Mesenchymal stem cell (in vitro differentiated cells and primary cell): ENCODE data around the gene MDFI.

ENCODE experiments used
- DNase-seq: peaks from one replicate; pipeline ENCODE4 v3.0.0-alpha.2; 2013
- H2AFZ ChIP-seq: one replicate; pipeline ENCODE4 v1.6.1; 2013; ENCODE audit warnings: low read depth, mild to moderate bottlenecking, control low read depth, inconsistent platforms, low read length, moderate library complexity
- H2AK5ac ChIP-seq: 2 replicates; pipeline ENCODE4 v1.6.1; 2013; ENCODE audit warnings: low read length, moderate library complexity, mild to moderate bottlenecking, inconsistent platforms; ENCODE audit not compliant: severe bottlenecking
- H2BK120ac ChIP-seq: one replicate; pipeline ENCODE4 v1.6.1; 2013; ENCODE audit warnings: low read depth, mild to moderate bottlenecking, inconsistent platforms, low read length, moderate library complexity
- H2BK12ac ChIP-seq, 2 experiments: one replicate each; pipeline ENCODE4 v1.6.1; 2013; ENCODE audit warnings: inconsistent platforms in 2 of 2, low read length in 2 of 2, mild to moderate bottlenecking in 2 of 2, moderate library complexity in 2 of 2, control low read depth in 1 of 2
- H2BK15ac ChIP-seq: one replicate; pipeline ENCODE4 v1.6.1; 2013; ENCODE audit warnings: mild to moderate bottlenecking, low read depth, inconsistent platforms; ENCODE audit not compliant: poor library complexity, severe bottlenecking
- H2BK5ac ChIP-seq: 2 replicates; pipeline ENCODE4 v1.6.1; 2013; ENCODE audit warnings: low read depth, mild to moderate bottlenecking, low read length, control low read depth, inconsistent platforms; ENCODE audit not compliant: poor library complexity, severe bottlenecking
- H3K14ac ChIP-seq, 2 experiments: one replicate each; pipeline ENCODE4 v1.6.1; 2013; ENCODE audit warnings: inconsistent platforms in 2 of 2, low read length in 2 of 2, control low read depth in 1 of 2, mild to moderate bottlenecking in 1 of 2, moderate library complexity in 1 of 2
- H3K18ac ChIP-seq, 2 experiments: one replicate each; pipeline ENCODE4 v1.6.1; 2013; ENCODE audit warnings: inconsistent platforms in 2 of 2, low read length in 2 of 2, control low read depth in 1 of 2, low read depth in 1 of 2, mild to moderate bottlenecking in 1 of 2
- H3K23ac ChIP-seq, 2 experiments: one replicate each; pipeline ENCODE4 v1.6.1; 2013; ENCODE audit warnings: inconsistent platforms in 2 of 2, low read length in 2 of 2, mild to moderate bottlenecking in 2 of 2, moderate library complexity in 2 of 2, control low read depth in 1 of 2
- H3K27ac ChIP-seq: 2 replicates; pipeline ENCODE4 v1.5.1; 2013; ENCODE audit warnings: mild to moderate bottlenecking, moderate library complexity, low read length, control low read depth, inconsistent platforms; ENCODE audit not compliant: poor library complexity, severe bottlenecking
- H3K27me3 ChIP-seq, 2 experiments: 2 replicates each; pipeline versions ENCODE4 v1.6.1 to v1.7.0; 2013; ENCODE audit warnings: low read length in 2 of 2, mild to moderate bottlenecking in 2 of 2, moderate library complexity in 2 of 2, control low read depth in 1 of 2, inconsistent platforms in 1 of 2; ENCODE audit not compliant: control insufficient read depth in 1 of 2, insufficient read depth in 1 of 2
- H3K36me3 ChIP-seq, 2 experiments: 2 replicates each; pipeline versions ENCODE4 v1.6.1 to v1.7.0; 2013; ENCODE audit warnings: low read length in 2 of 2, control low read depth in 1 of 2, inconsistent platforms in 1 of 2, low read depth in 1 of 2, mild to moderate bottlenecking in 1 of 2; ENCODE audit not compliant: insufficient read depth in 2 of 2, control insufficient read depth in 1 of 2
- H3K4ac ChIP-seq, 2 experiments: one replicate each; pipeline ENCODE4 v1.6.1; 2013; ENCODE audit warnings: inconsistent platforms in 2 of 2, low read length in 2 of 2, mild to moderate bottlenecking in 2 of 2, moderate library complexity in 2 of 2, control low read depth in 1 of 2, low read depth in 1 of 2
- H3K4me1 ChIP-seq: 2 replicates; pipeline ENCODE4 v1.6.1; 2013; ENCODE audit warnings: low read depth, low read length, control low read depth; ENCODE audit not compliant: control insufficient read depth, insufficient read depth
- H3K4me2 ChIP-seq: 2 replicates; pipeline ENCODE4 v1.6.1; 2013; ENCODE audit warnings: low read length, mild to moderate bottlenecking, inconsistent platforms; ENCODE audit not compliant: poor library complexity, severe bottlenecking
- H3K4me3 ChIP-seq, 2 experiments: 2 replicates each; pipeline versions ENCODE4 v1.5.1 to v1.7.0; 2013; ENCODE audit warnings: low read length in 2 of 2, mild to moderate bottlenecking in 2 of 2, control low read depth in 1 of 2, low read depth in 1 of 2; ENCODE audit not compliant: insufficient read depth in 1 of 2
- H3K79me1 ChIP-seq: replicated peaks from 2 replicates; pipeline ENCODE4 v1.6.1; 2013; ENCODE audit warnings: mild to moderate bottlenecking, control low read depth, low read length, inconsistent platforms; ENCODE audit not compliant: poor library complexity, severe bottlenecking
- H3K9ac ChIP-seq: 2 replicates; pipeline ENCODE4 v1.7.0; 2013; ENCODE audit warnings: mild to moderate bottlenecking, low read length, moderate library complexity
- H3K9me3 ChIP-seq: 2 replicates; pipeline ENCODE4 v1.7.0; 2013; ENCODE audit warnings: mild to moderate bottlenecking, low read length; ENCODE audit not compliant: control insufficient read depth
- H4K8ac ChIP-seq: one replicate; pipeline ENCODE4 v1.6.1; 2013; ENCODE audit warnings: inconsistent platforms, mild to moderate bottlenecking, low read length, moderate library complexity
- H4K91ac ChIP-seq: one replicate; pipeline ENCODE4 v1.6.1; 2013; ENCODE audit warnings: mild to moderate bottlenecking, low read length, inconsistent platforms
- WGBS: methylation state at CpG from one replicate; pipeline ENCODE4 v1.1.7; 2013; ENCODE audit warnings: mixed read lengths; 5-methylcytosine and 5-hydroxymethylcytosine counted together

Gene MDFI

DNA sequence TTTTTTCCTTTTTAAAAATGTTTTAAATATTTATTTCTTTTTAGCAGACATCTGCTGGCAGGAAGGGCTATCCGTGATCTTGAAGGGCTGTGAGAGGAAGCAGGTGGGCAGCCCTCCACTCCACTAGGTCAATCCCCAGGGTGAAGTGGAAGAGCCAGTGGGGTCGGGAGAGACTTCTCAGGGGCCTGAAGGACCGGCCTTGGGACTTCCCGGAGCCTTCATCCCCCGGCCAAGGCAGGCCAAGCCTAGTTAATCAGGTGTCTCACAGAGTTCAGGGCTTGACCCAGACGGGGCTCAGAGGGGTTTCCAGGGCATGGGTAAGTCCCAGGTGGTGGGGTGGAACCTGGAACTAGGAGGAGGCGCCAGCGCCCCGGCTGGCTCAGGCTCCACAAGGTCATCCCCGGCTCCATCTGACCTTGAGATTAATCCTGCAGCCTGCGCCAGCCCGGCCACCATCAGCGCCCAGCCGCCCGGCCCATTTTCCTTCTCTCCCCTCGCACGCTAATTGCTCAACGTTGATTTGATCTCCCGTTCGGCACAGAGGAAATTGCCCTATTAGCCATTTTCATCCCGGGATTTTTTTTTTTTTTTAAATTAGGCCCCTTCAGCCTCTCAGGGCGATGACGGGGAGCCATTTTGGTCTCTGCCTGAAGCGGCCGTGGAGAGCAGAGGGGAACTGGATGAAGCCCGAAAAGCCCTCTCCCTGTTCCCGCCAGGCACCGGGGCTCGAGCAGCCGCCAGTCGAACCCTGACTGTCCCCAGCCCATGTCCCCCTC is 44.4 kb downstream of the MDFI start:
- H3K4me1 ChIP-seq, result peaks cover 27% of the 10 kb centered on the region

DNA sequence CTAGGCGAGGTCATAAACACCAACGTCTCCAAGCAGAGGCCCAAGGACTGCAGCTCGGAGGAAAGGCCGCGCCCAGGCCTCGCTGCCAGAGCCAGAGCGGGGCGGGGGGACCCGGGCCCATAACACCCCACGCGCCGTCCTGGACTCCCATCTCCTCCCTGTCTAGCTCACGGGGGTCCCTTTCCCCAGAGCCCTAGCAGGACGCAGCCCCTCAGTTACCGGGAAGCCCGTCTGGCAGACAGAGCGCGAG is 44.9 kb downstream of the MDFI start:
- Histone ChIP-seq H3K27ac (no peak overlapping the region), H2BK15ac (peak overlapping the region; percentile 55), H3K18ac (peak overlapping the region in 1 of 2 experiments; percentile 37), H2AK5ac (peak overlapping the region; percentile 47), H3K14ac (peak overlapping the region in 1 of 2 experiments; percentile 41), H3K36me3 (peaks cover 13 to 45% of the 10 kb centered on the region in 2 experiments), H3K4me3 (peak overlapping the region in 1 of 2 experiments; percentile 67), H3K9ac (peak overlapping the region; percentile 90), H3K4me2 (peak overlapping the region; percentile 41), H2BK12ac (peak overlapping the region in 1 of 2 experiments; percentile 47), H3K4me1 (peaks cover 28% of the 10 kb centered on the region), H3K9me3 (no peaks in the 10 kb centered on the region), H4K8ac (peak overlapping the region; percentile 91), H3K27me3 (peaks cover under 1 to 6% of the 10 kb centered on the region in 2 experiments), H2BK120ac (no peak overlapping the region), H2BK5ac (no peak overlapping the region), H3K23ac (no peak overlapping the region), H3K79me1 (peaks cover 4% of the 10 kb centered on the region), H4K91ac (peak overlapping the region; percentile 9), H2AFZ (peak overlapping the region; percentile 80), H3K4ac (peak overlapping the region in 1 of 2 experiments; percentile 29)
- no peak for DNase-seq
- 29% methylated on average over 18 of the region's 18 CpGs for WGBS

More for the DNA sequence above, 44.4 kb downstream of the MDFI start:
- Histone ChIP-seq H3K23ac (no peak overlapping the region), H3K4me2 (no peak overlapping the region), H2BK5ac (no peak overlapping the region), H3K9ac (peak overlapping the region; percentile 90), H4K8ac (peak overlapping the region; percentile 91), H3K27ac (no peak overlapping the region), H2AFZ (peak overlapping the region; percentile 80), H2BK15ac (peak overlapping the region; percentile 55), H3K36me3 (peaks cover 13 to 40% of the 10 kb centered on the region in 2 experiments), H3K79me1 (peaks cover 2% of the 10 kb centered on the region), H2AK5ac (peak overlapping the region; percentile 62), H2BK120ac (no peak overlapping the region), H3K9me3 (no peaks in the 10 kb centered on the region), H2BK12ac (no peak overlapping the region), H3K14ac (no peak overlapping the region), H4K91ac (peak overlapping the region; percentile 9), H3K18ac (peak overlapping the region in 1 of 2 experiments; percentile 37), H3K4ac (peak overlapping the region in 1 of 2 experiments; percentile 29), H3K4me3 (peak overlapping the region in 1 of 2 experiments; percentile 67), H3K27me3 (peaks cover 6 to 10% of the 10 kb centered on the region in 2 experiments)
- 61% methylated on average over 31 of the region's 31 CpGs for WGBS
- no peak for DNase-seq

DNA sequence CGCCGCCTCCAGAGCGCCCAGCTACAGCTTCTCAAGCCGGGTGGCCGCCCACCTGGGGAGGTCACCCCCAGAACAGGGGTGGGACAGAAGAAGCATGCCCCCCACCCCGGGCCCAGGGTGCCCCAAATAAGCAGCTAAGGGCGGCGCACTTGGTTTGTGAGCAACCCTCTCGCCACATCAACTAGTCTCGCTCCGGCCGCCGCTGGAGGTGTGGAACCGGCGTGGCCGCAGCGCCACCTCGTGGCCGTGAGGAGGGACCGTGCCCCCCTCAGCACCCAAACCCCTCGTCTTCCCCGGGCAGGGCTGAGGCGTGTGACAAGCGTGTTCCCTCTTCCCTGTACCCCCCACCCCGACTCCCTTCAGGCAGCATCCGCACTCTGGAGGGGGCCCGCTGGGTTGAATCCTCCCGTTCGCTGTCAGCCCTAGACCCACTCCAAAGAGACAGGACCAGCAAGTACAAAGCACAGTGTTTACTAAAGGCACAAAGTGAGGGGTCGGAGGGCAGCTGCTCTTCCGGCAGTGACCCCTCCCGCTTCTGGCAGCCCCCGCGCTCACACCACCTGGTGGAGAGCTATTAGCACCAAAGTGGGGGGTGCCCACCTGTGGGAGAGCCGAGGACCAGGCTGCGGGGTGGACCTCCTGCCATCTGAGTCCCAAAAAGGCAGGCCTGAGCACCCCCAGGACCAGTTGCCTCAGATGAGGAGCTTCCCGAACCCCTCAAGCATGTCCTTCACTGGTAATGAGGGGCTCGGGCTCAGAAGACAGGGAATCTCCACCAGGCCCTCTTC is 45.4 kb downstream of the MDFI start:
- Histone ChIP-seq H2BK15ac (peak overlapping the region; percentile 90), H3K9me3 (no peaks in the 10 kb centered on the region), H3K4me1 (peaks cover 29% of the 10 kb centered on the region), H3K4me3 (peak overlapping the region; percentile 8 to 67), H3K14ac (peak overlapping the region in 1 of 2 experiments; percentile 2), H2BK5ac (no peak overlapping the region), H3K4ac (peak overlapping the region in 1 of 2 experiments; percentile 64), H2BK120ac (no peak overlapping the region), H3K23ac (no peak overlapping the region), H3K79me1 (peaks cover 6% of the 10 kb centered on the region), H2AFZ (peak overlapping the region; percentile 80), H3K27me3 (peaks cover 0 to under 1% of the 10 kb centered on the region in 2 experiments), H3K18ac (peak overlapping the region in 1 of 2 experiments; percentile 41), H4K8ac (peak overlapping the region; percentile 91), H3K4me2 (peak overlapping the region; percentile 41), H2BK12ac (peak overlapping the region in 1 of 2 experiments; percentile 45), H3K9ac (peak overlapping the region; percentile 90), H2AK5ac (peak overlapping the region; percentile 82), H3K27ac (no peak overlapping the region), H3K36me3 (peaks cover 13 to 50% of the 10 kb centered on the region in 2 experiments), H4K91ac (no peak overlapping the region)
- WGBS, result 12% methylated on average over 38 of the region's 38 CpGs
- peak; percentile 65 for DNase-seq
